Gastroesophageal sphincter (tissue), 4 donors: Measurements from ENCODE around the gene NPIPA5. TPM values are rescaled to one million over a fixed set of nuclear protein-coding genes. Genes with fewer than 3 reads are reported as not detected.

ENCODE experiments used
- total RNA-seq, 4 donors: library from RNA; depleted of rRNA; stranded (reverse); fragments of >200 nt; gene quantifications; one replicate each; pipeline ENCODE4 v1.1.0, GENCODE V29; 2016

The NPIPA5 gene
- total RNA-seq, 4 donors from 2014 or later, result 8.6 to 37.6 (median 16.6) TPM

Other genes starting within 250 kb of the NPIPA5 start
- gene MPV17L, start 17.5 kb upstream of the NPIPA5 start, total RNA-seq, result 10 to 100 TPM in 2 of 4 donors, 1 to 10 TPM in 2; 7.9 to 13.7 (median 11.3) TPM
- 100 to 1,000 TPM in 2 of 4 donors, 10 to 100 TPM in 2; 84.5 to 135 (median 101) TPM for gene BMERB1, start 56.3 kb upstream of the NPIPA5 start, total RNA-seq